Caco-2 (cell line): Measurements from ENCODE around the gene IGF2. TPM values are rescaled to one million over a fixed set of nuclear protein-coding genes. Genes with fewer than 3 reads are reported as not detected.

Source experiments
- BruUV-seq: library from RNA; stranded (reverse); fragments of 400-500 nt; replicated peaks from 2 replicates; lab custom pipeline; 2021; lab: Mats Ljungman, UMichigan
- CTCF ChIA-PET: fragments of 300-600 bp; sonication (Branson Sonifier 250); formaldehyde crosslinking; loops from one replicate; lab custom pipeline; 2022; ENCODE audit warnings: antibody characterized with exemption; lab: Charles Lee
- POLR2A ChIA-PET: fragments of 300-600 bp; sonication (Branson Sonifier 250); formaldehyde crosslinking; loops from one replicate; lab custom pipeline; 2022; ENCODE audit warnings: antibody characterized with exemption; lab: Charles Lee
- DNase-seq, 2 experiments: peaks; one replicate each; pipeline versions ENCODE4 v3.0.0 to v3.0.0-alpha.2; 2020 to 2022
- H3K27me3 ChIP-seq: replicated peaks from 2 replicates; pipeline ENCODE4 v1.6.0; 2011; ENCODE audit warnings: low read length; ENCODE audit not compliant: control insufficient read depth, insufficient read depth
- H3K36me3 ChIP-seq: 2 replicates; pipeline ENCODE4 v1.5.1; 2011; ENCODE audit warnings: low read length; ENCODE audit not compliant: control insufficient read depth, insufficient read depth
- H3K4me1 ChIP-seq: fragments of 250-450 bp; sonication (Bioruptor Pico); 2 replicates; pipeline ENCODE4 v1.5.1; 2020; ENCODE audit warnings: mild to moderate bottlenecking
- H3K4me3 ChIP-seq: 2 replicates; pipeline ENCODE4 v1.5.1; 2011; ENCODE audit warnings: low read depth, mild to moderate bottlenecking, control low read depth, low read length
- H3K9me3 ChIP-seq: fragments of 250-450 bp; sonication (Bioruptor Pico); 2 replicates; pipeline ENCODE4 v1.5.1; 2020; ENCODE audit warnings: mild to moderate bottlenecking, moderate library complexity
- H3K27ac Mint-ChIP-seq: one replicate; pipeline ENCODE4 v1.8.0; 2022; ENCODE audit warnings: mixed read lengths; ENCODE audit not compliant: unreplicated experiment
- H3K27me3 Mint-ChIP-seq: one replicate; pipeline ENCODE4 v1.8.0; 2022; ENCODE audit warnings: mixed read lengths; ENCODE audit not compliant: insufficient read depth, unreplicated experiment
- H3K36me3 Mint-ChIP-seq: one replicate; pipeline ENCODE4 v1.8.0; 2022; ENCODE audit warnings: mild to moderate bottlenecking, mixed read lengths; ENCODE audit not compliant: insufficient read depth, unreplicated experiment
- H3K4me1 Mint-ChIP-seq: one replicate; pipeline ENCODE4 v1.8.0; 2022; ENCODE audit warnings: low read depth, mixed read lengths; ENCODE audit not compliant: unreplicated experiment
- H3K4me3 Mint-ChIP-seq: one replicate; pipeline ENCODE4 v1.8.0; 2022; ENCODE audit warnings: mild to moderate bottlenecking, moderate library complexity, mixed read lengths; ENCODE audit not compliant: unreplicated experiment
- H3K9me3 Mint-ChIP-seq: one replicate; pipeline ENCODE4 v1.8.0; 2022; ENCODE audit warnings: mixed read lengths; ENCODE audit not compliant: unreplicated experiment
- intact Hi-C: fragments of 100-400 bp; cut with micrococcal nuclease; formaldehyde crosslinking; loops from one replicate; pipeline ENCODE4 v1.10.0; 2022; ENCODE audit not compliant: unreplicated experiment
- total RNA-seq: library from RNA; stranded (reverse); gene quantifications from 2 replicates; pipeline ENCODE4 v1.2.3, GENCODE V29; 2022
- TF ChIP-seq, protein P1 (sequence below), 2 experiments: fragments of 200-600 bp in 1 of 2; IDR thresholded peaks; 1 replicate in 1 of 2; 2 replicates in 1 of 2; pipeline versions ENCODE4 v1.5.1 to v1.8.0; 2011 to 2022; ENCODE audit warnings: antibody characterized with exemption in 1 of 2, control low read depth in 1 of 2, inconsistent platforms in 1 of 2, low read depth in 1 of 2, low read length in 1 of 2, mild to moderate bottlenecking in 1 of 2, moderate library complexity in 1 of 2; ENCODE audit not compliant: insufficient read depth in 1 of 2, severe bottlenecking in 1 of 2, unreplicated experiment in 1 of 2

Gene IGF2
- total RNA-seq, 1 experiment from 2014 or later: 1,397 TPM

DNA sequence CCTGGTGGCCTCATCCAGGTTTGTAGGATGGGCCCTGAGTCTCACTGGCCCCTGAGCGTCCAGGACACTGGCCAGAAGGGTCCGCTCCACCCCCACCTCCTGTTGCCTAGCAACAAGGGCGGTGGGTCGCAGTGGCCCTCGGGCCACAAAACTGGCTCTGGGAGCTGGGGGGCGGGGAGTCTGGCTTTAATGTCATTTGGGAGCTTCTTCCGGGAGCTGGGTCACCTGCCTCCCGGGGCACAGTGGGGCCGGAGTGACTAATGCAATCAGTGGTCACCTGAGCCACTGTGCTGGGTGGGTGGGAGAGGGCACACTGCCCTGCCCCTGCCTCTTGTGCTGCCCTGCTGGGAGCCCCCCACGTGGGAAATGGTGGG lies 29.8 kb upstream of the IGF2 start:
- CTCF ChIA-PET: interaction anchor here (0.6 to 11.5 kb wide), 2 partner anchors 10 to 18 kb away, joined by 7 to 168 read pairs; no protein-coding TSS in a partner anchor
- Histone ChIP-seq H3K27me3 (no peaks in the 10 kb centered on the region), H3K4me1 (peaks cover 10% of the 10 kb centered on the region), H3K36me3 (no peaks in the 10 kb centered on the region), H3K9me3 (no peaks in the 10 kb centered on the region), H3K4me3 (no peak overlapping the region)
- Mint-ChIP-seq H3K27ac (no peak overlapping the region), H3K36me3 (no peaks in the 10 kb centered on the region), H3K9me3 (no peaks in the 10 kb centered on the region), H3K4me1 (no peaks in the 10 kb centered on the region), H3K4me3 (no peak overlapping the region), H3K27me3 (no peaks in the 10 kb centered on the region)
- DNase-seq: no peak
- intact Hi-C loops: no loop called here
- TF ChIP-seq, protein P1, sequence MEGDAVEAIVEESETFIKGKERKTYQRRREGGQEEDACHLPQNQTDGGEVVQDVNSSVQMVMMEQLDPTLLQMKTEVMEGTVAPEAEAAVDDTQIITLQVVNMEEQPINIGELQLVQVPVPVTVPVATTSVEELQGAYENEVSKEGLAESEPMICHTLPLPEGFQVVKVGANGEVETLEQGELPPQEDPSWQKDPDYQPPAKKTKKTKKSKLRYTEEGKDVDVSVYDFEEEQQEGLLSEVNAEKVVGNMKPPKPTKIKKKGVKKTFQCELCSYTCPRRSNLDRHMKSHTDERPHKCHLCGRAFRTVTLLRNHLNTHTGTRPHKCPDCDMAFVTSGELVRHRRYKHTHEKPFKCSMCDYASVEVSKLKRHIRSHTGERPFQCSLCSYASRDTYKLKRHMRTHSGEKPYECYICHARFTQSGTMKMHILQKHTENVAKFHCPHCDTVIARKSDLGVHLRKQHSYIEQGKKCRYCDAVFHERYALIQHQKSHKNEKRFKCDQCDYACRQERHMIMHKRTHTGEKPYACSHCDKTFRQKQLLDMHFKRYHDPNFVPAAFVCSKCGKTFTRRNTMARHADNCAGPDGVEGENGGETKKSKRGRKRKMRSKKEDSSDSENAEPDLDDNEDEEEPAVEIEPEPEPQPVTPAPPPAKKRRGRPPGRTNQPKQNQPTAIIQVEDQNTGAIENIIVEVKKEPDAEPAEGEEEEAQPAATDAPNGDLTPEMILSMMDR (IDR thresholded peaks at IDR 0.05; ENCODE audit: insufficient read depth in 1 of 2, low read depth in 1 of 2, low read length in 1 of 2, severe bottlenecking in 1 of 2, unreplicated experiment in 1 of 2): no peak
- no TSS peak for BruUV-seq
- POLR2A ChIA-PET: no interaction called here

DNA sequence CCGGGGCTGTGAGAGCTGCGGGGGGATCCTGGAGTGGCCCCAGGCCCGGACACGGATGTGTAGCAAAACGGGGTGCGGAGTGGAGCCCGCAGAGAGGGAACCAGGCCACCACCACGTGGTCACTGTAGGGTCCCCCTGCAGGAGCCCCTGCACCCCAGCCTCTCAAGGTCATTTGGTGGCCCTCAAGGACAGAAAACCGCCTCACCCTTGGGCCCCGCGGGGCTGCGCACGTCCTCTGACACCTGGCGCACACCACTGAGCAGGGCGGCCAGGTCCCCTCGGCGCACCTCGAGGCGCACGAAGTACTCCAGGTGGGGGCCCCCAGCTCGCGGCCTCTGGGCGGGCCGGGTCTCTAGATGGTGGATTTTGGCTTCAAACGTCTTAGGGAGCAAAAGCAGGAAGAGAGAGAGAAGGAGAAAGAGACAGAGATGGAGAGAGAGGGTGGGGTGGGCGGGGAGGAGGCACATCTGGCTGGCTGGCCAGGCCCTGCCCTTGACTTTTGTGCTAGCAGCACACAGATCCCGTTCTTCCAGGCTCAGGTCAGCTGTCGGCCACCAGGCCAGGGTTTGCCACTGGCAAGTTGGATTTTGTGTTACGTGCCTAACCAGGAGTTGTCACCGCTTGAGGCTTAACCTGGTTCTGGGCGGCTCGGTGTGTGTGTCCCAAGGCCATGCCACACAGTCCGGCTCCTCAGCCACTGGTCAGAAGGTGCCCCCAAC lies 29.3 kb upstream of the IGF2 start:
- DNase-seq: no peak
- CTCF ChIA-PET: interaction anchor here (0.6 to 11.5 kb wide), 5 partner anchors 12 to 252 kb away, joined by 4 to 168 read pairs (median 5); no protein-coding TSS in a partner anchor

DNA sequence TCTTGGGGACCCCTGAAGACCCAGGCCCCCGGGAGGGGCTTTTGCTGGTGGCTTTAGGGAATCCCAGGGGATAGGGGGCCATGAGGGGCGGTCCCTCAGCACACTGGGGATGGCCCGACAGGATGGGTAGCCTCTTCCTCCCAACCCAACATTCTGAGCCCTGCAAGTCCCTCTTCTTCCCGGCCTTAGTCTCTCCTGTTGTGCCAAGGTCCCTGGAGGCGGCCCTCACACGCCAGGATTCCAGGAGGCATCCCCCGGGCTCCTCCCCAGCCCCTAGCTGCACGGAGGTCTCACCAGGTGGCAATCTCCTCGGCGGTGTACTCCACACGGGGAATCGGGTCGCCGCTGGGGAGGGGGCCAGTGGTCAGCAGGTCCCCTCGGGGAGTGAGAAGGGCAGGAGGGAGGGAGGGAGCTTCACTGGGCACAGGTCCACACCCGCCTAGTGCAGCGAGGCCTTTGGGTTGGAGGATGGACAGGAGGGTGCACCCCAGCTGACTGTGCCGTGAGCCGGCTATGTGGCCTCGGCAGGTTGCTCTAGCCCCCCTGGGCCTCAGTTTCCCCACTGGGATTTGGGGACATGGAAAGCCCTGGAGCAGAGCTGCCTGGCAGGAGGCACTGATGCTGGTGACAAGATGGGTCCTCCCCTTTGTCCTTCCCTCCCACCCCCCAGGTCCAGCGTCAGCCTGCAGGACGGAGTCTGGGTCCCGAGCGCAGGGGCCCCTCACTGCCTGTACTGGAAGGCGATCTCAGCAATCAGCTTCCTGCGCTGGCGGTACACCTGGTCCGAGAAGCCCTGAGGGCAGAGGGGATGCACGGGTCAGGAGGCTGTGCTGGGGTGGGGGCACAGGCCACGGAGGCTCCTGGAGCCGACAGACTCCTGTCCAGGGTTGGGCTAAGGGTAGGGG lies 28.2 kb upstream of the IGF2 start:
- H3K27ac Mint-ChIP-seq: no peak overlapping the region
- DNase-seq: no peak
- ChIA-PET POLR2A (no interaction called here), CTCF (interaction anchor here (0.6 to 11.5 kb wide), 6 partner anchors 11 to 253 kb away, joined by 3 to 168 read pairs (median 4); no protein-coding TSS in a partner anchor)
- Histone ChIP-seq H3K9me3 (no peaks in the 10 kb centered on the region), H3K4me3 (no peak overlapping the region), H3K4me1 (peaks cover 12% of the 10 kb centered on the region), H3K36me3 (no peaks in the 10 kb centered on the region), H3K27me3 (no peaks in the 10 kb centered on the region)
- intact Hi-C loops: no loop called here
- H3K36me3 Mint-ChIP-seq: no peaks in the 10 kb centered on the region
- H3K4me1 Mint-ChIP-seq: no peaks in the 10 kb centered on the region
- H3K4me3 Mint-ChIP-seq: no peak overlapping the region
- no peaks in the 10 kb centered on the region for H3K9me3 Mint-ChIP-seq
- no peaks in the 10 kb centered on the region for H3K27me3 Mint-ChIP-seq
- no TSS peak for BruUV-seq
- TF ChIP-seq, protein P1 (IDR thresholded peaks at IDR 0.05; ENCODE audit: insufficient read depth in 1 of 2, low read depth in 1 of 2, low read length in 1 of 2, severe bottlenecking in 1 of 2, unreplicated experiment in 1 of 2): no peak

More for the DNA sequence above, 29.3 kb upstream of the IGF2 start:
- Histone ChIP-seq H3K36me3 (no peaks in the 10 kb centered on the region), H3K4me3 (no peak overlapping the region), H3K9me3 (no peaks in the 10 kb centered on the region), H3K4me1 (peaks cover 10% of the 10 kb centered on the region), H3K27me3 (no peaks in the 10 kb centered on the region)
- intact Hi-C loops: no loop called here
- TF ChIP-seq, protein P1 (IDR thresholded peaks at IDR 0.05; ENCODE audit: insufficient read depth in 1 of 2, low read depth in 1 of 2, low read length in 1 of 2, severe bottlenecking in 1 of 2, unreplicated experiment in 1 of 2): no peak
- H3K9me3 Mint-ChIP-seq: no peaks in the 10 kb centered on the region
- no peaks in the 10 kb centered on the region for H3K4me1 Mint-ChIP-seq
- H3K27ac Mint-ChIP-seq: no peak overlapping the region
- no peaks in the 10 kb centered on the region for H3K27me3 Mint-ChIP-seq
- POLR2A ChIA-PET: no interaction called here
- H3K36me3 Mint-ChIP-seq: no peaks in the 10 kb centered on the region
- BruUV-seq: no TSS peak
- no peak overlapping the region for H3K4me3 Mint-ChIP-seq
